Uterus (tissue), 2 donors: ENCODE results near the gene SARS1.

Experiments
- CTCF ChIP-seq, 4 experiments: fragments of 200-600 bp in 2 of 4; fragments of 450-650 bp in 2 of 4; sonication (generic) in 2 of 4; IDR thresholded peaks; one replicate each; pipeline ENCODE4 v1.5.1; 2016 to 2019; ENCODE audit warnings: antibody characterized with exemption in 4 of 4, mild to moderate bottlenecking in 2 of 4, moderate library complexity in 1 of 4
- POLR2A ChIP-seq, 2 donors: fragments of 450-650 bp; IDR thresholded peaks; one replicate each; pipeline ENCODE4 v1.6.1; 2016; ENCODE audit warnings: antibody characterized with exemption in 2 of 2, mild to moderate bottlenecking in 1 of 2, moderate library complexity in 1 of 2

DNA sequence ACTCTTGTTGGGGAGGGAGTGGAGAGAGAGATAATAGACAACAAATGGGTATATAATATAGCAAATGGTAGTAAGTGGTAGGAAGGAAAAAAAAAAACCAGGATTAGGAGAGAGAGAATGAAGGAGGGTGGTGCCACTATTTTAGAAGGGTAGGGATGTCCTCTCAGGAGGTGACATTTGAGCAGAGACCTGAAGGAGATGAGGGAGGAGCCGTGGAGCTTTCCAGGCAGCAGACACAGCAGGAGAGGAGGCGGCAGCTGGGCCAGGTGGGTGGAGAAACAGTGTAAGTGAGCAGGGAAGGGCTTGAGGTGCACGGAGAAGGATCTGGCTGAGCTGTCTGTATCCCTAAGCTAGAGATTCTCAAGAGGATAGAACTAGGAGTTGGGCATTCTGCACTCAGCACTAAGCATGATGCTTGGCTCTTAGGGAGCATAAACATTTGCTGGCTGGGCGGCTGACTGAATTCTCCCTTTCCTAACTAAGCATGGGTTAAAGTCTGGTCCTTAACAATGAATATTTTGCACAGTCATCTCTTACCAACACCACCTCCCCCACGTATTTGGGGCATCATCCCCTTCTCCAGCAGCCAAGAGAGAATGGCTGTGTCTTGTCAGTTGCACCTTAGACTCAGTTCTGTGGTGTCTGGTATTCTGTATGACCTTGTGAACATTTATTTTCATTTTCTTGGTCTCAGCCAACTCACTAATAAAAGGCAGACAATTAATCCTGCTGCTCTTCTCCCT, 27.6 kb upstream of the SARS1 start:
- TF ChIP-seq CTCF (IDR thresholded peaks at IDR 0.05): no peak
- no peak for TF ChIP-seq POLR2A (IDR thresholded peaks at IDR 0.05)
